ENCODE results near the gene ADCY10. TPM values are rescaled to one million over a fixed set of nuclear protein-coding genes. Genes with fewer than 3 reads are reported as not detected.
"Not testable (repeated sequence)": the region's sequence is repeated elsewhere in the genome, so short reads cannot be mapped to it uniquely, and the experiment has no call there.

Gene ADCY10
- total RNA-seq, 4 donors from 2014 or later, result not detected

DNA sequence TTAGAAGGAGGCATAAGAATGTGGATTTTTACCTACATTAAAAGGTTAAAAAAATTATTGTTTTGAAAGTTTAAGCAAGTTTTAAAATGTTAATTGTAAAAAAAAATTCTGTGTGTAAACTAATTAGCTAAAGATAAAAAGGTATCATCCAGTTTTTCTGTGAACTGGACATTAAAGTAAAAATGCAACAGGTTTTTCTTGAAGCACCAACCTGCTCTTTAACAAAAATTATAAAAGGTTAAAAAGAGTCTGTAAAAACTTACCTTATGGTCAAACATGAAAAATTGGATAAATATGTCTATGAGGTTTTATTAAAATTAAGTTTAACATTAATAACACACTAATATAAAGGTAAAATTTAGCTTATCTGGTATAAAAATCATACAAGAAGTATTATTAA is 48.7 kb downstream of the ADCY10 start:
- H3K27me3 ChIP-seq; intact Hi-C loops (cut with DNase I); H3K36me3 ChIP-seq; H3K27ac ChIP-seq; H3K4me3 ChIP-seq; H3K9me3 ChIP-seq; DNase-seq; H3K4me1 ChIP-seq: not testable (repeated sequence)

DNA sequence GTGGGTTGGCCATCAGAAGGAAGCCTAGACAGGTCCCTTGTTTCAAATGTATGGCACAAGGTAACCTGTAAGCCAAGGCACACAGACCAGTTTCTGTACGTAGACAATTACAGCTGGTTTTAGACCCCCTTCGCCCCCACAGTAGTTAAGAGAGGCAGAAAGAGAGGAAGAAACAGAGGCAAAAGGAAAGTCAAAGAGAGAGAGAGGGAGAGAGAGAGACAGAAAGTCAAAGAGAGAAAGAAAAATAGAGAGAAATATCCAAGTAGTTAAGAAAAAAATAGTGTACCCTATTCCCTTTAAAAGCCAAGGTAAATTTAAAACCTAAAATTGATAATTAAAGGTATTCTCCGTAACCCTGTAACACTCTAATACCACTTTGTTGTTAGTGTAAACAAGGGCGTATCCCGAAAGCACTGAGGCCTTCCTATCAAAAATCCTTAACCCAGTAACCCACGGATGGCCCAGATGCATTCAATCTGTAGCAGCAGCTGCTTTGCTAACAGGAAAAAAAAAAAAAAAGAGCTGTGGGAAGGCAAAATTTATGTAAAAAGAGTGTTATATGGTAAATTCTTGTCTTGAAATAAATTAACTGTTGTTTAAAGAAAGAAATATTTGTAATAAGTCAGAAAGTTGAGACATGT is 49.4 kb downstream of the ADCY10 start:
- no peaks in the 10 kb centered on the region for H3K36me3 ChIP-seq
- H3K4me3 ChIP-seq, result no peak overlapping the region
- WGBS, 2 donors, result 81 to 85% methylated on average over 6 of the region's 6 CpGs
- no peak for DNase-seq
- no peaks in the 10 kb centered on the region for H3K27me3 ChIP-seq
- intact Hi-C loops (cut with DNase I), result no loop called here
- H3K27ac ChIP-seq, result no peak overlapping the region
- H3K4me1 ChIP-seq, result no peaks in the 10 kb centered on the region
- no peak for TF ChIP-seq POLR2A (IDR thresholded peaks at IDR 0.05)
- TF ChIP-seq, protein P1, sequence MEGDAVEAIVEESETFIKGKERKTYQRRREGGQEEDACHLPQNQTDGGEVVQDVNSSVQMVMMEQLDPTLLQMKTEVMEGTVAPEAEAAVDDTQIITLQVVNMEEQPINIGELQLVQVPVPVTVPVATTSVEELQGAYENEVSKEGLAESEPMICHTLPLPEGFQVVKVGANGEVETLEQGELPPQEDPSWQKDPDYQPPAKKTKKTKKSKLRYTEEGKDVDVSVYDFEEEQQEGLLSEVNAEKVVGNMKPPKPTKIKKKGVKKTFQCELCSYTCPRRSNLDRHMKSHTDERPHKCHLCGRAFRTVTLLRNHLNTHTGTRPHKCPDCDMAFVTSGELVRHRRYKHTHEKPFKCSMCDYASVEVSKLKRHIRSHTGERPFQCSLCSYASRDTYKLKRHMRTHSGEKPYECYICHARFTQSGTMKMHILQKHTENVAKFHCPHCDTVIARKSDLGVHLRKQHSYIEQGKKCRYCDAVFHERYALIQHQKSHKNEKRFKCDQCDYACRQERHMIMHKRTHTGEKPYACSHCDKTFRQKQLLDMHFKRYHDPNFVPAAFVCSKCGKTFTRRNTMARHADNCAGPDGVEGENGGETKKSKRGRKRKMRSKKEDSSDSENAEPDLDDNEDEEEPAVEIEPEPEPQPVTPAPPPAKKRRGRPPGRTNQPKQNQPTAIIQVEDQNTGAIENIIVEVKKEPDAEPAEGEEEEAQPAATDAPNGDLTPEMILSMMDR (IDR thresholded peaks at IDR 0.05), result no peak
- no peaks in the 10 kb centered on the region for H3K9me3 ChIP-seq

DNA sequence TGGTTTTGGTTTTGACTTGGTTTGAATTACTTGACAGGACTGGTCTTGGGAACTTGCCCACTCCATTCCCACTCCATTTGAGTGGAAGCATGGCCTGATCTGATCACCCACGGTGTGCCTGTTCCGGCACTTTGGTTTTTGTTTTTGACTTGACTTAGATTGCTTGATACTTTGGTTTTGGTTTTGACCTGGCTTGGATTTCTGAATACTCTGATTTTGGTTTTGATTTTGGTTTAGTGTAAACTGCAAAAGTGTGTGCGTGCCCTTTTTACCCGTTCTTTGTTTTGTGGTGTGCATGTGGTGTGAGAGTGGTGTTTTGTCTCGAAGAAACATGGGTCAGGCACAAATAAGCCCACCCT is 50.0 kb downstream of the ADCY10 start:
- no peaks in the 10 kb centered on the region for H3K27me3 ChIP-seq
- no peaks in the 10 kb centered on the region for H3K4me1 ChIP-seq
- no peak overlapping the region for H3K27ac ChIP-seq
- no peaks in the 10 kb centered on the region for H3K9me3 ChIP-seq
- no peak overlapping the region for H3K4me3 ChIP-seq
- intact Hi-C loops (cut with DNase I), result no loop called here
- H3K36me3 ChIP-seq, result no peaks in the 10 kb centered on the region
- WGBS, 2 donors, result 88 to 94% methylated on average over 5 of the region's 5 CpGs
- TF ChIP-seq, protein P1 (IDR thresholded peaks at IDR 0.05), result no peak
- no peak for TF ChIP-seq POLR2A (IDR thresholded peaks at IDR 0.05)
- DNase-seq, result no peak

DNA sequence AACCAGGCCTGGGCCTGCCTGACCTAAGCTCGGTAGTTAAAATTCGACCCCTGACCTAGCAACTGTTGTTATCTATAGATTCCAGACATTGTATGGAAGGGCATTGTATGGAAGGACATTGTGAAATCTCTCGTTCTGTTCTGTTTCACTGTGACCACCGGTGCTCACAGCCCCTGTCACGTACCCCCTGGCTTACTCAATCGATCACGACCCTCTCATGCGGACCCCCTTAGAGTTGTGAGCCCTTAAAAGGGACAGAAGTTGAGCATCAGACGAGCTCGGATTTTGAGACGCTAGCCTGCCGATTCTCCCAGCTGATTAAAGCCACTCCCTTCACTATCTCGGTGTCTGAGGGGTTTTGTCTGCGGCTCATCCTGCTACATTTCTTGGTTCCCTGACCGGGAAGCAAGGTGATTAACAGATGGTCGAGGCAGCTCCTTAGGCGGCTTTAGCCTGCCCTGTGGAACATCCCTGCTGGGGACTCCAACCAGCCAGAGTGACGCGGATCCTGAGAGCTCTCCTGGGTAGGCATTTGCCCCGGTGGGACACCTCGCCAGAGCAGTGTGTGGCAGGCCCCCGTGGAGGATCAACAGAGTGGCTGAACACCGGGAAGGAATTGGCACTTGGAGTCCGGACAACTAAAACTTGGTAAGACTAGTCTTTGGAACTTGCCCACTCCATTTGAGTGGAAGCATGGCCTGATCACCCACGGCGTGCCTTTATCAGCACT is 50.6 kb downstream of the ADCY10 start:
- H3K36me3 ChIP-seq; H3K4me3 ChIP-seq; H3K27ac ChIP-seq; intact Hi-C loops (cut with DNase I); H3K9me3 ChIP-seq; H3K27me3 ChIP-seq; H3K4me1 ChIP-seq; DNase-seq: not testable (repeated sequence)
- WGBS, 2 donors, result 91 to 95% methylated on average over 17 to 24 of the region's 26 CpGs

DNA sequence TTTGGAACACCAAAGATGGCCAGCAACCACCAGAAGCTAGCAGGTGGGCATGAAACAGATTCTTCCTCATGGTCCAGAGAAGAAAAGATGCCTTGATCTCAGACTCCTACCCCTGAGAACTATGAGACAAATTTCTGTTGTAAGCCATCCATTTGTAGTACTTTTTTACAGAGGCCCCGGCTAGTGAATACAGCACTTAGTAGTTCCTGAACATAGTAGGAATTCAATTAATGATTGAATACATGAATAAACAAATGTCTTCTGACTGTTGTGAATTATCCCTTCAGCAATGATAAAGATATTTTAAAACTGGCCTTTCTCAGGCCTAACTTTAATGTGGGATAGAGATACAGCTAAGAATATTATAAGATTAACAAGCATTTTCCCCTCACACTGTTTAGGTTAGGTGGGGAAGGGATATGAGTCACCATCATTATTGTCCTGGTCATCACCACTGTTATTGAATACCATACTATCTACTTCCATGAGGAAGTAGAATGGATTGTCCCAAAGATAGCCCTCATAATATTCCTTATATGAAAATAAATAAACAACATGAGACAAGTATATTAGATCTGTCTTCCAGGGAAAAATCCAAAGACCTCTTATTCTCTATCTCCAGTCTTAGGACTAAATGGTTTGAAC is 51.4 kb downstream of the ADCY10 start:
- DNase-seq, result no peak
- TF ChIP-seq, protein P1 (IDR thresholded peaks at IDR 0.05), result no peak
- TF ChIP-seq POLR2A (IDR thresholded peaks at IDR 0.05), result no peak
- 85 to 100% methylated on average over 1 of the region's 1 CpG for WGBS, 2 donors

DNA sequence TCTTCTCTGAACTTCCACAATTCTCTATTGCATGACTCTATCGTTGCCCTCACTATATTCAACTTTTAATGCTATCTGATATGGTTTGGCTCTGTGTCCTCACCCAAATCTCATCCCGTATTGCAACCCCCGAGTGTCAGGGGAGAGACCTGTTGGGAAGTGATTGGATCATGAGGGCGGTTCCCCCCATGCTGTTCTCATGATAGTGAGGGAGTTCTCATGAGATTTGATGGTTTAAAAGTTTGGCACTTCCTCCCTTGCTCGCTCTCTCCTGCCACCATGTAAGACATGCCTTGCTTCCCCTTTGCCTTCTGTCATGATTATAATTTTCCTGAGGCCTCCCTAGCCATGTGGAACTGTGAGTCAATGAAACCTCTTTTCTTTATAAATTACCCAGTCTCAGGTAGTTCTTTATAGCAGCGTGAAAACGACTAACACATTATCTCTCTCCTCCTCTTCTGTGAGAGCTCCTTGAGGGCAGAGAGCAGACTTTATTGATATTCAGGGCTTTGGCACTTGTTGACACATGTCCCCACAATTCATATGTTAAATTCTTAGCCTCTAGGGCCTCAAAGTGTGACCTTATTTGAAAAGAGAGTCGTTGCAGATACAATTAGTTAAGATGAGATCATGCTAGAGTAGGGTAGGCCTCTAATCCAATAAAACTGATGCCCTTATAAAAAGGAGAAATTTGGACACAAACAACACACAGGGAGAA is 52.1 kb downstream of the ADCY10 start:
- Histone ChIP-seq H3K9me3 (no peaks in the 10 kb centered on the region), H3K4me3 (no peak overlapping the region), H3K27ac (no peak overlapping the region), H3K36me3 (no peaks in the 10 kb centered on the region), H3K27me3 (no peaks in the 10 kb centered on the region), H3K4me1 (no peaks in the 10 kb centered on the region)
- 69 to 77% methylated on average over 8 of the region's 8 CpGs for WGBS, 2 donors
- intact Hi-C loops (cut with DNase I), result no loop called here
- TF ChIP-seq, protein P1 (IDR thresholded peaks at IDR 0.05), result no peak
- DNase-seq, result no peak

More for the DNA sequence above, 51.4 kb downstream of the ADCY10 start:
- Histone ChIP-seq H3K9me3 (no peaks in the 10 kb centered on the region), H3K4me1 (no peaks in the 10 kb centered on the region), H3K4me3 (no peak overlapping the region), H3K27me3 (no peaks in the 10 kb centered on the region), H3K27ac (no peak overlapping the region), H3K36me3 (no peaks in the 10 kb centered on the region)
- intact Hi-C loops (cut with DNase I), result no loop called here

Measured in esophagus squamous epithelium (tissue), 5 donors.